Esophagus (tissue), 2 donors: ENCODE results near the gene CTDSPL2. TPM values are rescaled to one million over a fixed set of nuclear protein-coding genes. Genes with fewer than 3 reads are reported as not detected.

Experiments
- H3K27ac ChIP-seq, 2 donors: one replicate each; pipeline ENCODE4 v1.5.1; 2013; ENCODE audit warnings: low read depth in 2 of 2, mild to moderate bottlenecking in 2 of 2, inconsistent platforms in 1 of 2, low read length in 1 of 2, moderate library complexity in 1 of 2
- H3K27me3 ChIP-seq, 2 donors: one replicate each; pipeline ENCODE4 v1.6.1; 2013; ENCODE audit warnings: low read length in 2 of 2, control low read depth in 1 of 2, mild to moderate bottlenecking in 1 of 2; ENCODE audit not compliant: insufficient read depth in 2 of 2, control insufficient read depth in 1 of 2
- H3K36me3 ChIP-seq, 2 donors: one replicate each; pipeline ENCODE4 v1.6.1; 2013; ENCODE audit warnings: low read length in 1 of 2; ENCODE audit not compliant: control insufficient read depth in 2 of 2, insufficient read depth in 2 of 2
- H3K4me1 ChIP-seq, 2 donors: one replicate each; pipeline ENCODE4 v1.6.1; 2013; ENCODE audit warnings: low read length in 1 of 2; ENCODE audit not compliant: control insufficient read depth in 2 of 2, insufficient read depth in 2 of 2
- H3K4me3 ChIP-seq, 2 donors: one replicate each; pipeline ENCODE4 v1.5.1; 2013; ENCODE audit warnings: low read length in 2 of 2, mild to moderate bottlenecking in 2 of 2, low read depth in 1 of 2, moderate library complexity in 1 of 2
- H3K9me3 ChIP-seq, 2 donors: one replicate each; pipeline ENCODE4 v1.6.1; 2013; ENCODE audit warnings: mild to moderate bottlenecking in 2 of 2, low read depth in 1 of 2, low read length in 1 of 2, moderate library complexity in 1 of 2; ENCODE audit not compliant: control insufficient read depth in 2 of 2, insufficient read depth in 1 of 2
- WGBS, 2 donors: extraction: QIAGEN DNeasy Blood & Tissue Kit; methylation state at CpG; one replicate each; pipeline ENCODE4 v1.1.7; 2013; 5-methylcytosine and 5-hydroxymethylcytosine counted together
- polyA plus RNA-seq, 2 donors: library from polyadenylated mRNA; stranded (reverse); fragments of 200-250 nt; gene quantifications; one replicate each; pipeline ENCODE4 v1.2.3, GENCODE V29; 2013
- donor health status: healthy with polysubstance abuse.
- donor health status: Bipolar disorder and iron deficiency.

CTDSPL2 gene
- polyA plus RNA-seq, 2 donors, result 3.5 to 4.4 TPM

GRCh38 chr15:44479343-44479742, 51.9 kb downstream of the CTDSPL2 start:
- H3K9me3 ChIP-seq, result no peaks in the 10 kb centered on the region
- H3K27me3 ChIP-seq, result no peaks in the 10 kb centered on the region
- H3K36me3 ChIP-seq, result no peaks in the 10 kb centered on the region
- H3K4me1 ChIP-seq, result no peaks in the 10 kb centered on the region
- 94 to 96% methylated on average over 2 of the region's 2 CpGs for WGBS, 2 donors
- H3K4me3 ChIP-seq, result no peak overlapping the region
- no peak overlapping the region for H3K27ac ChIP-seq

DNA sequence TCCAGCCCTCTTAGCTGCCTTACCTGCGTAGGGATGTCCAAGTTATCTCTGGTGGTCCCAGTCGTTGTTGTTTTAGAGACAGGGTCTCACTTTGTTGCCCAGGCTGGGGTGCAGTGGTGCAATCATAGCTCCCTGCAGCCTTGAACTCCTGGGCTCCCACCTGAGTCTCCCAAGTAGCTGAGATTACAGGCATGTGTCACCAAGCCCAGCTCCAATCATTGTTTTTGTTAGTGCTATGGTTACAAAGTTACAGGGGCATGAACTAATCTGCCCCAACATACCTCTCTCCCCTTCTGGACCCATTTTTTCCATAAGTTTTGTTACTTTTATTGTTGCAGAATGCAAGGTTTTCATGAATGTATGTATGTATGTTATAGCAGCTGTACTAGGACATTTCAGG, 54.7 kb downstream of the CTDSPL2 start:
- Histone ChIP-seq H3K9me3 (no peaks in the 10 kb centered on the region), H3K36me3 (no peaks in the 10 kb centered on the region)

GRCh38 chr15:44485880-44486279, 58.5 kb downstream of the CTDSPL2 start:
- Histone ChIP-seq H3K36me3 (no peaks in the 10 kb centered on the region), H3K27me3 (no peaks in the 10 kb centered on the region), H3K9me3 (no peaks in the 10 kb centered on the region), H3K4me1 (peaks cover 0 to 2% of the 10 kb centered on the region in 2 donors), H3K4me3 (no peak overlapping the region), H3K27ac (no peak overlapping the region)
- 85 to 87% methylated on average over 3 of the region's 3 CpGs for WGBS, 2 donors

More for the DNA sequence above, 54.7 kb downstream of the CTDSPL2 start:
- 82 to 93% methylated on average over 2 of the region's 2 CpGs for WGBS, 2 donors
- H3K27me3 ChIP-seq, result no peaks in the 10 kb centered on the region
- H3K4me3 ChIP-seq, result no peak overlapping the region
- no peaks in the 10 kb centered on the region for H3K4me1 ChIP-seq
- H3K27ac ChIP-seq, result no peak overlapping the region

GRCh38 chr15:44489464-44489863, 62.0 kb downstream of the CTDSPL2 start:
- Histone ChIP-seq H3K36me3 (no peaks in the 10 kb centered on the region), H3K4me3 (no peak overlapping the region), H3K4me1 (peaks cover 0 to 2% of the 10 kb centered on the region in 2 donors), H3K27ac (no peak overlapping the region), H3K9me3 (no peaks in the 10 kb centered on the region), H3K27me3 (no peaks in the 10 kb centered on the region)
- WGBS, 2 donors, result 62 to 68% methylated on average over 1 of the region's 1 CpG

DNA sequence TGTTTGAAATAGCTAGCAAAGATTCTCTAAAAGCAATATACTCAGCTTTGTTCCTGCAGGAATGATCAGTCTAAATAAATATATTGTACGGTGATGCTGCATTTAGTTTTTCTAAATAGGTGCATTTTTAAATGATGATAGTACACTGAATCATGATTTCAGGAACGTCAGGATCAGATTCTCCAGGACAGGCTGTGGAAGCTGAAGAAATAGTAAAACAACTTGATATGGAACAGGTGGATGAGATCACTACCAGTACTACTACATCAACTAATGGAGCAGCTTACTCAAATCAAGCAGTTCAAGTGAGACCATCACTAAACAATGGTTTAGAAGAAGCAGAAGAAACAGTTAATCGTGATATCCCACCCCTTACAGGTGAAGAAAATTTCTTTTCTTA, 63.2 kb downstream of the CTDSPL2 start:
- Histone ChIP-seq H3K9me3 (no peaks in the 10 kb centered on the region), H3K4me3 (no peak overlapping the region), H3K27me3 (no peaks in the 10 kb centered on the region), H3K27ac (no peak overlapping the region), H3K36me3 (no peaks in the 10 kb centered on the region), H3K4me1 (peaks cover 0 to 2% of the 10 kb centered on the region in 2 donors)
- WGBS, 2 donors, result 72 to 75% methylated on average over 3 of the region's 3 CpGs

DNA sequence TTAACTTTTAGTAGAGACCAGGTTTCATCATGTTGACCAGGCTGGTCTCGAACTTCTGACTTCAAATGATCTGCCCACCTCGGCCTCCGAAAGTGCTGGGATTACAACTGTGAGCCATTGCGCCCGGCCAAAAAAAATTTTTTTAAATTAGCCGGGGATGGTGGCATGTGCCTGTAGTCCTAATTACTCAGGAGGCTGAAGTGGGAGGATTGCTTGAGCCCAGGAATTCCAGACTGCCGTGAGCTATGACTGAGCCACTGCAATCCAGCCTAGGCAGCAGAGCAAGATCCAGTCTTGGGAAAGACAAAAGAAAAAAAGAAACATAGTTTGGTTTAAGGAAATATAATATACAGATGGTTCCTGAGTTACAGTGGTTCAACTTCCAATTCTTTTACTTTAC, 64.6 kb downstream of the CTDSPL2 start:
- no peaks in the 10 kb centered on the region for H3K9me3 ChIP-seq
- H3K4me3 ChIP-seq, result no peak overlapping the region
- H3K27ac ChIP-seq, result no peak overlapping the region
- peaks cover 0 to 2% of the 10 kb centered on the region in 2 donors for H3K4me1 ChIP-seq
- no peaks in the 10 kb centered on the region for H3K36me3 ChIP-seq
- WGBS, 2 donors, result 95 to 96% methylated on average over 7 of the region's 7 CpGs
- H3K27me3 ChIP-seq, result no peaks in the 10 kb centered on the region

- WGBS, 2 donors, result 74 to 77% methylated on average over 3 of the region's 3 CpGs
- Histone ChIP-seq H3K27ac (no peak overlapping the region), H3K27me3 (no peaks in the 10 kb centered on the region), H3K4me1 (peaks cover 0 to 2% of the 10 kb centered on the region in 2 donors), H3K4me3 (no peak overlapping the region), H3K9me3 (no peaks in the 10 kb centered on the region), H3K36me3 (no peaks in the 10 kb centered on the region)
Measured at GRCh38 chr15:44492672-44493071, 65.2 kb downstream of the CTDSPL2 start.

GRCh38 chr15:44495562-44495961, 68.1 kb downstream of the CTDSPL2 start:
- Histone ChIP-seq H3K36me3 (peaks cover 0 to 3% of the 10 kb centered on the region in 2 donors), H3K27me3 (no peaks in the 10 kb centered on the region), H3K4me1 (no peaks in the 10 kb centered on the region), H3K27ac (no peak overlapping the region), H3K4me3 (no peak overlapping the region), H3K9me3 (no peaks in the 10 kb centered on the region)
- WGBS, 2 donors, result 95% methylated on average over 8 of the region's 8 CpGs

DNA sequence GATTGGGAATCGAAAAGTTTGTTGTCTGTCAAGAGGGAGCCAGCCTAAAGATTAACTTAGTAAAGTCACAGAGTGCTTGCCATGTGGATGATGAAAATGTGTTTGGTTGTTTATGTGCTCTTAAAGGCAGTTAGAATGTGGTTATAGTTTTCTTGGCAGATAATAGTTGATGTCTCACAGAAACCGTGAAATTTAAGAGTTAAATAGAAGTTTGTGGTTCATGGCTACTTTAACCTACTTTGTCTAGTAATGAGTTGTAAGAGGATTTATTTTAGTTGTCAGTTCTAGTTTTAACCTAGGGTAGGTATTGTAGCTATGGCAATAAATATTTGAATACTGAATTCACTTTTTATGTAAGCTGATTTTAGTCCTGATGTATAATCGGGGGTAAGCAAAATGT, 73.1 kb downstream of the CTDSPL2 start:
- no peaks in the 10 kb centered on the region for H3K9me3 ChIP-seq
- WGBS, 2 donors, result 68 to 72% methylated on average over 3 of the region's 3 CpGs
- H3K27ac ChIP-seq, result no peak overlapping the region
- H3K27me3 ChIP-seq, result no peaks in the 10 kb centered on the region
- no peaks in the 10 kb centered on the region for H3K4me1 ChIP-seq
- peaks cover 0 to 6% of the 10 kb centered on the region in 2 donors for H3K36me3 ChIP-seq
- H3K4me3 ChIP-seq, result no peak overlapping the region

DNA sequence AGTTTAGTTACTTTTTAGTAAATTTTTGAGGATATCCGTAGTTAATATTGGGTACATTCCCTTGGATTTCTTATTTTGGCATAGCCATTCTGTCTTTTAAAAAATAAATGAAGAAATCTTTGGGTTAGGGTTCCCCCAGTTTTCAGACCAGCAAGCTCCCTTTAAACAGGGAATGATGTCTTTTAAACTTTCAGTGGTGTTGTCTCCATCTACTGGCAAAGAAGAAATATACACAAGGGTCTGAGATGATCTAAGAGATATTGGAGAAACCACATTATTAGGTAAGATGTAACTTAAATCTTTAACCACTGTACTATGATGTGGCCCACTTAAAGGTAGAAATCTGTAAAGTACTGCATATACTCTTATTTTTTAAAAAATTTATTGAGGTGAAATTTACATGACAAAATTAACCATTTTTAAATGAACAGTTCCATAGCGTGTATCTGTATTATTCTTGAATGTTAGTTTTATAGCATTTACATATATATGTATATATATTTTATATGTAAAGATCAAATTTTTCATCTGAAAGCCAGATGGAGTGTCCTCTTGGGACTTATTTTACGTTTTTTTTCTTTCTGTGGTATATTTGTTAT, 74.4 kb downstream of the CTDSPL2 start:
- Histone ChIP-seq H3K27ac (no peak overlapping the region), H3K36me3 (peaks cover 0 to 6% of the 10 kb centered on the region in 2 donors), H3K27me3 (no peaks in the 10 kb centered on the region), H3K4me1 (no peaks in the 10 kb centered on the region), H3K4me3 (no peak overlapping the region), H3K9me3 (no peaks in the 10 kb centered on the region)
- WGBS, 2 donors, result 77 to 88% methylated on average over 3 of the region's 3 CpGs
